DOHH2 (cell line): ENCODE measurements around the gene SNAPC3.
A peak's percentile ranks its signal among the peaks of the same experiment; 100 is the strongest.

Experiments
- EZH2phosphoT487 ChIP-seq: fragments of 200-600 bp; sonication (generic); IDR thresholded peaks from 2 replicates; pipeline ENCODE4 v1.6.1; 2017; ENCODE audit warnings: borderline replicate concordance, mild to moderate bottlenecking, antibody characterized with exemption, low read length, moderate library complexity, mixed read lengths
- TF ChIP-seq, protein P1 (sequence below): fragments of 200-600 bp; sonication (generic); IDR thresholded peaks from one replicate; pipeline ENCODE4 v1.5.1; 2014; ENCODE audit warnings: antibody characterized with exemption, mild to moderate bottlenecking, low read depth, low read length; ENCODE audit not compliant: poor library complexity, severe bottlenecking

DNA sequence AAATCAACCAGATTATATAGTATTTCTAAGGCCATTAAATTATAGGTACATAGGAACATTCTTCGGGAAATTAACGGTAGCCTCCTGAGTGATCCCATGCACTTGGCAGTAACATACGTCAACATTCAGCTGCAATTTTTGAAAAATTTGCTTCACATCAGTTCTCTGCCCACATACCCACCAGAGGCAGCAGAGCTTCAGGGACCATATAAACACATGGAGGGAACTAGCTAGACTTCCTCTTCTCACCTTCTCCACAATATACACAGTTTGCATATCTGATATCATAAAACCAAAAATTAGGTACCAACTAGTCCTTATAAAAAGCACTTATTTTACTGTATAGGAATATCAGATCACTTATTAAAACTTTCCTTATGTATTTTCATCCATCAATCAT, 83.2 kb downstream of the SNAPC3 start:
- TF ChIP-seq, protein P1, sequence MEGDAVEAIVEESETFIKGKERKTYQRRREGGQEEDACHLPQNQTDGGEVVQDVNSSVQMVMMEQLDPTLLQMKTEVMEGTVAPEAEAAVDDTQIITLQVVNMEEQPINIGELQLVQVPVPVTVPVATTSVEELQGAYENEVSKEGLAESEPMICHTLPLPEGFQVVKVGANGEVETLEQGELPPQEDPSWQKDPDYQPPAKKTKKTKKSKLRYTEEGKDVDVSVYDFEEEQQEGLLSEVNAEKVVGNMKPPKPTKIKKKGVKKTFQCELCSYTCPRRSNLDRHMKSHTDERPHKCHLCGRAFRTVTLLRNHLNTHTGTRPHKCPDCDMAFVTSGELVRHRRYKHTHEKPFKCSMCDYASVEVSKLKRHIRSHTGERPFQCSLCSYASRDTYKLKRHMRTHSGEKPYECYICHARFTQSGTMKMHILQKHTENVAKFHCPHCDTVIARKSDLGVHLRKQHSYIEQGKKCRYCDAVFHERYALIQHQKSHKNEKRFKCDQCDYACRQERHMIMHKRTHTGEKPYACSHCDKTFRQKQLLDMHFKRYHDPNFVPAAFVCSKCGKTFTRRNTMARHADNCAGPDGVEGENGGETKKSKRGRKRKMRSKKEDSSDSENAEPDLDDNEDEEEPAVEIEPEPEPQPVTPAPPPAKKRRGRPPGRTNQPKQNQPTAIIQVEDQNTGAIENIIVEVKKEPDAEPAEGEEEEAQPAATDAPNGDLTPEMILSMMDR = peak; percentile 42
- no peak for TF ChIP-seq EZH2phosphoT487
